NT2/D1 (cell line): Measurements from ENCODE around the gene SLC25A1.

ENCODE experiments used
- DNase-seq: peaks from one replicate; pipeline ENCODE4 v3.0.0-alpha.2; 2011; ENCODE audit warnings: low read depth, low spot score
- H3K27me3 ChIP-seq: 2 replicates; pipeline ENCODE4 v1.6.0; 2011; ENCODE audit warnings: mild to moderate bottlenecking; ENCODE audit not compliant: insufficient read length, insufficient read depth
- H3K36me3 ChIP-seq: 2 replicates; pipeline ENCODE4 v1.6.1; 2011; ENCODE audit warnings: mild to moderate bottlenecking, low read length, mixed read lengths; ENCODE audit not compliant: insufficient read depth, insufficient read length
- H3K4me1 ChIP-seq: 2 replicates; pipeline ENCODE4 v1.5.1; 2011; ENCODE audit not compliant: insufficient read depth, insufficient read length
- H3K4me3 ChIP-seq: 2 replicates; pipeline ENCODE4 v1.5.1; 2011; ENCODE audit warnings: low read depth; ENCODE audit not compliant: insufficient read length
- H3K9ac ChIP-seq: 2 replicates; pipeline ENCODE4 v1.6.0; 2011; ENCODE audit warnings: low read depth; ENCODE audit not compliant: insufficient read length
- H3K9me3 ChIP-seq: 2 replicates; pipeline ENCODE4 v1.5.1; 2011; ENCODE audit warnings: mild to moderate bottlenecking, low read length; ENCODE audit not compliant: insufficient read depth
- SUZ12 ChIP-seq: IDR thresholded peaks from 2 replicates; pipeline ENCODE4 v1.6.1; 2011; ENCODE audit not compliant: insufficient read length, insufficient read depth; ENCODE audit errors: extremely low read depth
- YY1 ChIP-seq: IDR thresholded peaks from 2 replicates; pipeline ENCODE4 v1.6.1; 2011; ENCODE audit not compliant: insufficient read length, insufficient read depth
- ZNF274 ChIP-seq: IDR thresholded peaks from 2 replicates; pipeline ENCODE4 v1.6.1; 2011; ENCODE audit warnings: mild to moderate bottlenecking, low read depth, low read length

Gene SLC25A1

DNA sequence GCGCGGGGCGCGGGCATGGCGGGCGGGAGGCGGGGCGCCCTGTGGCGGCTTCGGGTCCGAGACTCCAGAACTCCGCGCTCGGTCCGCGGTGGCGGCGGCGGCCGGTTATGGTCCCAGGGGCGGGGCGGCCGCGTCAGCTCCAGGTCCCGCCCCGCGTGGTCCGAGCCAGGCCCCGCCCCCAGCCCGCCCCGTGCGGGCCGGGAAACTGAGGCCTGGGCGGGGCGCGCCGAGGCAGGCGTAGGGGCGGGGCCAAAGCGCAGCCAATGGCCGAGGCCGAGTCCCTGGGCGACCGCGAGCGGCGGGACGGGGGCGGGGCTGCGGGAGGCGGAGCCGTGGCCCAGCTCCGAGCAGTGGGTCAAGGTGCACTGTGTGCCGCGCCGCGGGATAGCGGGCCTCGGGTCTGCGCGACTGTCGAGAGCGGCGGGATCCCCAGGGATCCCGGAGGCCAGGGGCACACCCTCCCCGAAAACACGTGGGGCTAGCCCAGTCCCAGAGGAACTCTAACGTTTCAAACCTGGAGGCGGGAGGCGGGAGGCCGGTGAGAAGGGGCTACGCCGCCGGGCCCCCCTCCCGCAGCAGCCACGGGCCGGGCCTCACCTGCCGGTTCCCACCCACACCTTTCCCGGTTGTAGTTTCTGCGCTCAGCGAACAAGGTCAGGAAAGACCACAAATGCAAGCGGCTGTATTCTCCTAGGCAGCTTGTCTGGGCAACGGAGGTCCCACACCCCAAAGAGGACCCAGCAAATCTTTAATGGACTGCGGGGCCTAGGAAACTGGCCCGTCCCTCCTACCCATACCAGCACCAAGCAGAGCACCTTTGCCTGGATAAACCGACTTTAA, at the start of gene SLC25A1:
TSS of gene SLC25A1 (minus strand) at position 80 of the 840 bp plus-strand sequence. CDS start at position 17, 63 bp downstream.
- H3K4me1 ChIP-seq = peaks cover 37% of the 10 kb centered on the region
- H3K4me3 ChIP-seq = peak within 1 kb of the TSS; percentile 74
- peak; percentile 52 for DNase-seq
- TF ChIP-seq YY1 = no peak
- no peak for TF ChIP-seq SUZ12
- TF ChIP-seq ZNF274 = no peak
- H3K9ac ChIP-seq = peak within 1 kb of the TSS; percentile 94
- H3K27me3 ChIP-seq = no peaks in the 10 kb centered on the region
- H3K36me3 ChIP-seq = peaks cover 31% of the 10 kb centered on the region
- no peaks in the 10 kb centered on the region for H3K9me3 ChIP-seq

DNA sequence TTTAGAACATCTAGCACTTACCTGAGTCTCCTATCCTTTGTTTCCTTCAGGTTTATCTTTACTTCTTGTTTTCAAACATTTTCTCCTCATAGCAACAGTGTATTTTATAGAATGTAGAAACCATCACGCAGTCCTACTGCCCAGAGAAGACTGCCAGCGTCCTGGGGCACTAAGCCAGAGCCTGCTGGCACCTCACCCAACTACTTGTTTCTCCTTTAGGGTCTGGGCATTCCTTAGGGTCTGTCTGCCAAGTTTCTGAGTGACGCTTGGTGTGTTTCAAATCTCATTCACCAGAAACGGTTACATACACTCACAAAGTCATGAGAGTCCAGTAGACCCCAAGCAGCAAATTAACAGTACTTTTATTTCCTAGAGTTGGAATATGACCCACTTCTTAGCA, 49.6 kb upstream of the SLC25A1 start:
- peaks cover 64% of the 10 kb centered on the region for H3K36me3 ChIP-seq
- DNase-seq = no peak

DNA sequence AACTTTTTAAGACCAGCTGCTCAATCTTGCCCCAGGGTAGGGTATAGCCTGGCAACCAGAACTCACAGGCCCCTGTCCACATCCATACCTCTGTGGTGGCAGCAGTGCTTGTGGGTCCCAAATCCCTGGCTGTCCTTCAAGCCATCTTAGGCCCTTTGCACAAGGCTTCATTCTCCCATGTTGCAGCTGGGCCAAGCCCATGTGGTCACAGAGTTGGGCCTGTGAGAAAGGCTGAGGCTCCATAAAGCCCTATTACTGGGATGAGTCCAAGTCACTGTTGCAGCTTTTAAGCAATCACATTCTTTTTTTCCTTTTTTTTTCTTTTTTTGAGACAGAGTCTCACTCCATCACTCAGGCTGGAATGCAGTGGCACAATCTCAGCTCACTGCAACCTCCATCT, 47.9 kb upstream of the SLC25A1 start:
- H3K36me3 ChIP-seq = peaks cover 68% of the 10 kb centered on the region
- no peaks in the 10 kb centered on the region for H3K9me3 ChIP-seq
- H3K4me3 ChIP-seq = no peak overlapping the region
- no peak for DNase-seq
- peaks cover 2% of the 10 kb centered on the region for H3K4me1 ChIP-seq
- no peak overlapping the region for H3K9ac ChIP-seq
- TF ChIP-seq SUZ12 (no peak), YY1 (no peak), ZNF274 (no peak)
- H3K27me3 ChIP-seq = no peaks in the 10 kb centered on the region

More for the DNA sequence above, 49.6 kb upstream of the SLC25A1 start:
- no peaks in the 10 kb centered on the region for H3K9me3 ChIP-seq
- H3K9ac ChIP-seq = no peak overlapping the region
- H3K27me3 ChIP-seq = no peaks in the 10 kb centered on the region
- peaks cover 2% of the 10 kb centered on the region for H3K4me1 ChIP-seq
- no peak for TF ChIP-seq ZNF274
- H3K4me3 ChIP-seq = no peak overlapping the region

DNA sequence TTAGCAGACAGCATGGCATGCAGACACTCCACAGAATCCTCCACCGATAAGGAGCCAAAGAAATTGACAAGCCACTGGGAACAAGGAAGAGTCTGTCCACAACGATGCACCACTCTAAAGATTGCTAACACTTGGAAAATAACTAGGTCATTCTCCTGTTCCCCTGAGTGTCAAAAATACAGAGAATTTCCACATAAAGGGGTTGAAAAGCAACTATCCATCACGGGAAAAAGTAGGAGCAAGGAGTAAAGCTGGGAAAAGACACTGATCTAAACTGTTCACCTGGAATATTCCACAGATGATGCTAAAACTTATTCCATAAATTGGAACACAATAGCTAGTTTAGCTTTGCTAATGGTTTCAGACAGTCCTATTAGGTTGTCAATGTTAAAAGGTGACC, 47.0 kb upstream of the SLC25A1 start:
- no peak overlapping the region for H3K9ac ChIP-seq
- H3K4me3 ChIP-seq = no peak overlapping the region
- H3K9me3 ChIP-seq = no peaks in the 10 kb centered on the region
- H3K27me3 ChIP-seq = no peaks in the 10 kb centered on the region
- no peak for DNase-seq
- H3K36me3 ChIP-seq = peaks cover 70% of the 10 kb centered on the region
- peaks cover 2% of the 10 kb centered on the region for H3K4me1 ChIP-seq
- TF ChIP-seq ZNF274 = no peak
- TF ChIP-seq SUZ12 = no peak
- no peak for TF ChIP-seq YY1

DNA sequence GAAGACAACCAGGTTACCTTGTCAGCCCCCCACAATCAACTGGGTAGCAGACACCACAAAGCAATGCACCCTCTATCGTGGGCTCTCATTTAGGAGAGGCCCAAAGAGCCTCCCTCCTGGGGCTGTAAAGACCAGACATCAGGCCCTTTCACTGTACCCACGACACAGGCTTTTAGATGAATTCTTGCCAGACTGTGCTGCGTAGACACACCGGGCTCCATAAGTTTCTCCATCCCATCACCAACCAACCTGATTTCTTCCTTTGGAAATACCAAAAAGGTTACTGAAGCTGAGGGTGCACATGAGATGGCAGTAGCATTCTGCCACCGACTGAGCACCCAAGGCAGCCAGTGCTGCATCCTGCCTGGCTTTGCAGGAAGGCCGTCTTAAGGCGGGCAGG, 46.4 kb upstream of the SLC25A1 start:
- Histone ChIP-seq H3K4me3 (no peak overlapping the region), H3K9me3 (no peaks in the 10 kb centered on the region), H3K27me3 (no peaks in the 10 kb centered on the region), H3K4me1 (peaks cover 2% of the 10 kb centered on the region), H3K36me3 (peaks cover 72% of the 10 kb centered on the region), H3K9ac (no peak overlapping the region)
- DNase-seq = no peak
- TF ChIP-seq YY1 = no peak
- no peak for TF ChIP-seq ZNF274
- TF ChIP-seq SUZ12 = no peak

DNA sequence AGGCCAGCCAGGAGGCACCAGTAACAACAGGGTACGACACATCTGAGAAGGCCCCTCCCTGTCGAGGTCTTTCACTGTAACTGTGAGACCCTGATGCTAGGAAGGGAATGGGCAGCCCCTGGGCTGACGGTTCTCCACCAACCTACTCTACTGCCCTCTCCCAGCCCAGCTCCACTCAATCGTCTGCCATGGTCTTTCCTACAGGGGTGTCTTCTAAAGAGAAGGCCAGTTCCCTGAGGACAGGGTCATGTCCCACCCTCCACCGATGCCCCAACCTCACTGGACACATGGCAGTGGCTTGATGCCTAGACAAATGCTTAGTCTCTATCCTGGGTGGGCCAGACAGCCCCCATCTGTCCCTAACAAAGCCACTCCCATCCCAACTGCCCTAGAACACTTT, 46.0 kb upstream of the SLC25A1 start:
- H3K4me3 ChIP-seq = no peak overlapping the region
- no peak for DNase-seq
- peaks cover 74% of the 10 kb centered on the region for H3K36me3 ChIP-seq
- H3K9me3 ChIP-seq = no peaks in the 10 kb centered on the region
- H3K4me1 ChIP-seq = peaks cover 2% of the 10 kb centered on the region
- TF ChIP-seq ZNF274 = no peak
- H3K27me3 ChIP-seq = no peaks in the 10 kb centered on the region
- H3K9ac ChIP-seq = no peak overlapping the region

DNA sequence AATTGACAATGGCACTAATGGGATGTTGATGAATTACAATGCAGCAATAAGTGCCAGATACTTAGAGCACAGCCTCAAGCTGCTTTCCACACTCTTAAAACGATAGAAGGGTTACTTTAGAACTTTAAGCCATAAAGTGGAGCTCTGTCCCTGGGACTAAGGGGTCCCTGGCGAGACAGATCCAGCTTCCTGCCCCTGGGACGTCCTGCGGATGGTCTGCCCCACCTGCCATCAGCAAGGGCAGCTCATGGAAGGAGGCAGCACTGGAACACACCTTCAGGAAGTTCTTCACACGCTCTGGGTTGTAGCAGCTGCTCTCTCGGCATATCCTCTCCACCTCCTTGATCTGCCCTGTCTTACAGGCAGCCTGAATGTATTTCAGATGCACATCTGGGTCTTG, 45.1 kb upstream of the SLC25A1 start:
- Histone ChIP-seq H3K27me3 (no peaks in the 10 kb centered on the region), H3K9me3 (no peaks in the 10 kb centered on the region), H3K9ac (no peak overlapping the region), H3K36me3 (peaks cover 70% of the 10 kb centered on the region), H3K4me3 (no peak overlapping the region), H3K4me1 (peaks cover 2% of the 10 kb centered on the region)
- DNase-seq = no peak
- TF ChIP-seq YY1 = no peak
- TF ChIP-seq ZNF274 = no peak
- no peak for TF ChIP-seq SUZ12

DNA sequence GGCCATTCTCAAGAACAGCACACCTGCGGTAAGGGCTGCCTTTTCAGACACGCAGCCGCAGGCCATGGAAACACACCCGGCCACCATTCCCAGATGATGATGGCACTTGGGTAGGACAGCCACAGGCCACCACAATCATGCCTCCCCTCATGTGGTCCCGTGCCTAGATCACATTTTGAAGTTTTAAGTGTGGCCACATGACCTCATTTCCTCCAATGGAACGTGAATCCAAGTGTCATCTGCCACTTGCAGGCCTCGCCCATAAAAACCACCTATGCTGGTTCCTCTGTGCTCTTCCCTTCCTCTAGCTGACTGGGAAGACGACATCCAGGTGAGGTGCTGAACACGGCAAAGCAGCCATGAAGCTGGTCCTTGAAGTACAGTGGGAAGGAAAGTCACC, 44.6 kb upstream of the SLC25A1 start:
- Histone ChIP-seq H3K36me3 (peaks cover 67% of the 10 kb centered on the region), H3K9me3 (no peaks in the 10 kb centered on the region), H3K9ac (no peak overlapping the region), H3K27me3 (no peaks in the 10 kb centered on the region), H3K4me1 (peaks cover 2% of the 10 kb centered on the region), H3K4me3 (no peak overlapping the region)
- no peak for DNase-seq
- no peak for TF ChIP-seq ZNF274
- TF ChIP-seq SUZ12 = no peak
- no peak for TF ChIP-seq YY1
